B cell (primary cell): Measurements from ENCODE around the gene ERBB4.

ENCODE experiments used
- EZH2 ChIP-seq: IDR thresholded peaks from 2 replicates; pipeline ENCODE4 v1.6.1; 2012; ENCODE audit warnings: borderline replicate concordance, low read depth, mild to moderate bottlenecking, moderate library complexity, low read length; ENCODE audit not compliant: insufficient read depth, poor library complexity, severe bottlenecking
- TF ChIP-seq, protein P1 (sequence below): fragments of 200-600 bp; IDR thresholded peaks from one replicate; pipeline ENCODE4 v1.8.0; 2022; ENCODE audit warnings: antibody characterized with exemption, mild to moderate bottlenecking

DNA sequence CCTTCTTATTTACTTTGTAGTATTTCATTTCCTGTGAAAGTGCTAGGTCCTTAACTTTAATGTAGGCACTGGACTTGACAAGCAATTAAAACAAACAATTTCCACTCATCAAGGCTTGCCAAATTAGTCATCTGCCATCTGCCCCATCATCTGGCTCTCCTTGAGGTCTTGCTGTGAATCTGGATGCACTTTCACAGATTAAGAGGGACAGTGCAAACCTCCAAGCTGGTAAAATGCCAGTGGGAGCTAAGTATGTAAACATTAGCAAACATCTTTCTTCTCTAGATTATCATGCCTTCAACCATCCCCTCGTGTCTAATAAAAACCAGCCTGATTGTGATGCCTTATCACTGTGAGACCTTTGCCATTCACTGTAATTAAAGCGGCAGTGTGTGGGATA is 402.9 kb downstream of the ERBB4 start:
- TF ChIP-seq, protein P1, sequence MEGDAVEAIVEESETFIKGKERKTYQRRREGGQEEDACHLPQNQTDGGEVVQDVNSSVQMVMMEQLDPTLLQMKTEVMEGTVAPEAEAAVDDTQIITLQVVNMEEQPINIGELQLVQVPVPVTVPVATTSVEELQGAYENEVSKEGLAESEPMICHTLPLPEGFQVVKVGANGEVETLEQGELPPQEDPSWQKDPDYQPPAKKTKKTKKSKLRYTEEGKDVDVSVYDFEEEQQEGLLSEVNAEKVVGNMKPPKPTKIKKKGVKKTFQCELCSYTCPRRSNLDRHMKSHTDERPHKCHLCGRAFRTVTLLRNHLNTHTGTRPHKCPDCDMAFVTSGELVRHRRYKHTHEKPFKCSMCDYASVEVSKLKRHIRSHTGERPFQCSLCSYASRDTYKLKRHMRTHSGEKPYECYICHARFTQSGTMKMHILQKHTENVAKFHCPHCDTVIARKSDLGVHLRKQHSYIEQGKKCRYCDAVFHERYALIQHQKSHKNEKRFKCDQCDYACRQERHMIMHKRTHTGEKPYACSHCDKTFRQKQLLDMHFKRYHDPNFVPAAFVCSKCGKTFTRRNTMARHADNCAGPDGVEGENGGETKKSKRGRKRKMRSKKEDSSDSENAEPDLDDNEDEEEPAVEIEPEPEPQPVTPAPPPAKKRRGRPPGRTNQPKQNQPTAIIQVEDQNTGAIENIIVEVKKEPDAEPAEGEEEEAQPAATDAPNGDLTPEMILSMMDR, result no peak
- TF ChIP-seq EZH2, result no peak
